Measurements from ENCODE around the gene ERP27.

DNA sequence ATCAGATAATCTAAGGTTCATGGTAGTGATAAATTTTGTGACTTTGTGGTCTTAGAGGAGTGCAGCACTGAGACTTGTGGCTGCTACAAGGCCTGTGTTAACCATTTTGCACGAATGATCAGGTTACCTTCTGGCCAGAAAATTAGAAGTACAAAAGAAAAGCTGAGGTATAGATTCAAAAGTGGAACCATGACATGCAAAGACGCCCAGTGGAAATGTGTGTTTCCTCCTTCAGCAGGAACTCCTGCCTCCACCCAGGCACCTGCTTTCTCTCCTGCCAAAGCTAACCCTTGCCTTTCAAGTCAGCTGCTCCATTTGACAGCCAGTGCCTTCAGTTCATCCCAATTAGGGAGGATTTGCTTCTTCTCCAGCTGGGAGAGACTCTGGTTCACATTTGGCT, 44.7 kb upstream of the ERP27 start:
- TF ChIP-seq, protein P1, sequence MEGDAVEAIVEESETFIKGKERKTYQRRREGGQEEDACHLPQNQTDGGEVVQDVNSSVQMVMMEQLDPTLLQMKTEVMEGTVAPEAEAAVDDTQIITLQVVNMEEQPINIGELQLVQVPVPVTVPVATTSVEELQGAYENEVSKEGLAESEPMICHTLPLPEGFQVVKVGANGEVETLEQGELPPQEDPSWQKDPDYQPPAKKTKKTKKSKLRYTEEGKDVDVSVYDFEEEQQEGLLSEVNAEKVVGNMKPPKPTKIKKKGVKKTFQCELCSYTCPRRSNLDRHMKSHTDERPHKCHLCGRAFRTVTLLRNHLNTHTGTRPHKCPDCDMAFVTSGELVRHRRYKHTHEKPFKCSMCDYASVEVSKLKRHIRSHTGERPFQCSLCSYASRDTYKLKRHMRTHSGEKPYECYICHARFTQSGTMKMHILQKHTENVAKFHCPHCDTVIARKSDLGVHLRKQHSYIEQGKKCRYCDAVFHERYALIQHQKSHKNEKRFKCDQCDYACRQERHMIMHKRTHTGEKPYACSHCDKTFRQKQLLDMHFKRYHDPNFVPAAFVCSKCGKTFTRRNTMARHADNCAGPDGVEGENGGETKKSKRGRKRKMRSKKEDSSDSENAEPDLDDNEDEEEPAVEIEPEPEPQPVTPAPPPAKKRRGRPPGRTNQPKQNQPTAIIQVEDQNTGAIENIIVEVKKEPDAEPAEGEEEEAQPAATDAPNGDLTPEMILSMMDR (IDR thresholded peaks at IDR 0.05), result no peak
- TF ChIP-seq POLR2A (IDR thresholded peaks at IDR 0.05), result no peak

All from thyroid gland (tissue), 4 donors.